IMR-90 (cell line): ENCODE measurements around the gene POGLUT2. TPM values are rescaled to one million over a fixed set of nuclear protein-coding genes. Genes with fewer than 3 reads are reported as not detected.

Experiments used
- ATAC-seq: fragments of 200-7000 bp; cut with Tn5 transposase; 2 replicates; pipeline ENCODE4 v1.9.1; 2020; ENCODE audit warnings: low read depth, mild to moderate bottlenecking, moderate library complexity
- BruUV-seq: library from RNA; stranded (reverse); fragments of 400-500 nt; replicated peaks from 2 replicates; lab custom pipeline; 2021; lab: Mats Ljungman, UMichigan
- CTCF ChIA-PET: fragments of 300-600 bp; formaldehyde crosslinking; extraction: SDS; loops from one replicate; lab custom pipeline; 2021; ENCODE audit warnings: antibody characterized with exemption; lab: Yijun Ruan, JAX
- POLR2A ChIA-PET: fragments of 300-600 bp; sonication (Branson Sonifier 250); formaldehyde crosslinking; loops from one replicate; lab custom pipeline; 2022; ENCODE audit warnings: antibody characterized with exemption; ENCODE audit not compliant: unreplicated experiment; lab: Charles Lee
- DNase-seq: peaks from one replicate; pipeline ENCODE4 v3.0.0; 2013
- H2AFZ ChIP-seq: replicated peaks from 2 replicates; pipeline ENCODE3; 2013; ENCODE audit warnings: low read length, mild to moderate bottlenecking; ENCODE audit not compliant: poor library complexity
- H2AK5ac ChIP-seq: 2 replicates; pipeline ENCODE4 v1.6.1; 2013; ENCODE audit warnings: low read depth, low read length, inconsistent platforms
- H2AK9ac ChIP-seq: replicated peaks from 2 replicates; pipeline ENCODE3; 2013; ENCODE audit warnings: mild to moderate bottlenecking, low read depth, low read length, moderate library complexity; ENCODE audit not compliant: poor library complexity
- H2BK120ac ChIP-seq: 2 replicates; pipeline ENCODE4 v1.6.1; 2013; ENCODE audit warnings: low read depth, low read length, inconsistent platforms
- H2BK15ac ChIP-seq: 3 replicates; pipeline ENCODE4 v1.6.1; 2013; ENCODE audit warnings: low read depth, low read length, inconsistent platforms
- H2BK20ac ChIP-seq: 2 replicates; pipeline ENCODE4 v1.6.1; 2013; ENCODE audit warnings: low read depth, mild to moderate bottlenecking, inconsistent platforms, low read length, moderate library complexity
- H2BK5ac ChIP-seq: 2 replicates; pipeline ENCODE4 v1.6.1; 2013; ENCODE audit warnings: mild to moderate bottlenecking, low read depth, low read length, inconsistent platforms; ENCODE audit not compliant: poor library complexity, severe bottlenecking
- H3K14ac ChIP-seq: replicated peaks from 2 replicates; pipeline ENCODE4 v1.6.1; 2013; ENCODE audit warnings: low read depth, low read length, inconsistent platforms
- H3K18ac ChIP-seq: 2 replicates; pipeline ENCODE4 v1.6.1; 2013; ENCODE audit warnings: low read depth, low read length, control low read depth
- H3K23ac ChIP-seq: 2 replicates; pipeline ENCODE4 v1.6.1; 2013; ENCODE audit warnings: low read depth, low read length, inconsistent platforms
- H3K27ac ChIP-seq: 2 replicates; pipeline ENCODE4 v1.5.1; 2013; ENCODE audit warnings: mild to moderate bottlenecking, control low read depth, low read length; ENCODE audit not compliant: insufficient read depth
- H3K27me3 ChIP-seq: 2 replicates; pipeline ENCODE4 v1.6.1; 2013; ENCODE audit warnings: low read length; ENCODE audit not compliant: control insufficient read depth, insufficient read depth
- H3K36me3 ChIP-seq: 2 replicates; pipeline ENCODE4 v1.6.1; 2013; ENCODE audit warnings: low read length, mixed read lengths; ENCODE audit not compliant: control insufficient read depth, insufficient read depth
- H3K4ac ChIP-seq: 2 replicates; pipeline ENCODE4 v1.6.1; 2013; ENCODE audit warnings: low read depth, low read length, inconsistent platforms
- H3K4me1 ChIP-seq: 2 replicates; pipeline ENCODE4 v1.6.1; 2013; ENCODE audit warnings: low read length, mixed read lengths; ENCODE audit not compliant: control insufficient read depth, insufficient read depth
- H3K4me2 ChIP-seq: 2 replicates; pipeline ENCODE4 v1.6.1; 2013; ENCODE audit warnings: low read depth, mild to moderate bottlenecking, control low read depth, low read length, moderate library complexity
- H3K4me3 ChIP-seq: 2 replicates; pipeline ENCODE4 v1.5.1; 2013; ENCODE audit warnings: low read depth, mild to moderate bottlenecking, control low read depth, low read length, moderate library complexity; ENCODE audit not compliant: insufficient read depth
- H3K56ac ChIP-seq: 2 replicates; pipeline ENCODE4 v1.6.1; 2013; ENCODE audit warnings: low read length, inconsistent platforms; ENCODE audit not compliant: insufficient read depth; ENCODE audit errors: extremely low read depth
- H3K79me1 ChIP-seq, 2 experiments: 2 replicates each; pipeline ENCODE4 v1.6.1; 2013; ENCODE audit warnings: low read length in 2 of 2, inconsistent platforms in 1 of 2, low read depth in 1 of 2
- H3K9ac ChIP-seq: 2 replicates; pipeline ENCODE4 v1.6.1; 2013; ENCODE audit warnings: low read depth, low read length, control low read depth
- H3K9me1 ChIP-seq: 2 replicates; pipeline ENCODE4 v1.6.1; 2013; ENCODE audit warnings: low read length, inconsistent platforms; ENCODE audit not compliant: insufficient read depth
- H3K9me3 ChIP-seq: 2 replicates; pipeline ENCODE4 v1.6.1; 2013; ENCODE audit warnings: low read length; ENCODE audit not compliant: control insufficient read depth, insufficient read depth
- H4K20me1 ChIP-seq: 2 replicates; pipeline ENCODE4 v1.6.1; 2013; ENCODE audit warnings: low read length, inconsistent platforms; ENCODE audit not compliant: insufficient read depth
- H4K5ac ChIP-seq: 2 replicates; pipeline ENCODE4 v1.6.1; 2013; ENCODE audit warnings: mild to moderate bottlenecking, low read depth, low read length, control low read depth
- H4K8ac ChIP-seq, 2 experiments: 2 replicates each; pipeline ENCODE4 v1.6.1; 2013; ENCODE audit warnings: low read depth in 2 of 2, low read length in 2 of 2, control low read depth in 1 of 2, inconsistent platforms in 1 of 2
- H4K91ac ChIP-seq: 2 replicates; pipeline ENCODE4 v1.6.1; 2013; ENCODE audit warnings: low read depth, low read length, inconsistent platforms; ENCODE audit not compliant: insufficient read depth
- BHLHE40 ChIP-seq: fragments of 150-350 bp; IDR thresholded peaks from 2 replicates; pipeline ENCODE4 v1.6.1; 2016; ENCODE audit warnings: mild to moderate bottlenecking, low read depth, low read length
- CEBPB ChIP-seq: IDR thresholded peaks from 2 replicates; pipeline ENCODE4 v1.6.1; 2012; ENCODE audit warnings: low read depth, low read length, improper control_type of control experiment
- CHD1 ChIP-seq: IDR thresholded peaks from 2 replicates; pipeline ENCODE4 v1.6.1; 2012; ENCODE audit warnings: low read depth, low read length, improper control_type of control experiment
- FOS ChIP-seq: fragments of 150-350 bp; IDR thresholded peaks from 2 replicates; pipeline ENCODE4 v1.6.1; 2016; ENCODE audit warnings: low read depth, low read length
- MAFK ChIP-seq: IDR thresholded peaks from 2 replicates; pipeline ENCODE4 v1.6.1; 2012; ENCODE audit warnings: low read depth, low read length, improper control_type of control experiment
- MAZ ChIP-seq: IDR thresholded peaks from 2 replicates; pipeline ENCODE4 v1.6.1; 2012; ENCODE audit warnings: low read depth, mild to moderate bottlenecking, low read length, improper control_type of control experiment, moderate library complexity, borderline replicate concordance
- MXI1 ChIP-seq: IDR thresholded peaks from 2 replicates; pipeline ENCODE4 v1.6.1; 2012; ENCODE audit warnings: low read depth, mild to moderate bottlenecking, low read length, moderate library complexity, borderline replicate concordance
- NFE2L2 ChIP-seq: fragments of 150-350 bp; IDR thresholded peaks from 2 replicates; pipeline ENCODE4 v1.6.1; 2016; ENCODE audit warnings: low read depth, mild to moderate bottlenecking, low read length
- POLR2A ChIP-seq: IDR thresholded peaks from 2 replicates; pipeline ENCODE4 v1.6.1; 2012; ENCODE audit warnings: mild to moderate bottlenecking, low read depth, low read length
- RAD21 ChIP-seq: IDR thresholded peaks from 2 replicates; pipeline ENCODE4 v1.6.1; 2012; ENCODE audit warnings: low read length, improper control_type of control experiment
- RCOR1 ChIP-seq: IDR thresholded peaks from 2 replicates; pipeline ENCODE4 v1.6.1; 2012; ENCODE audit warnings: mild to moderate bottlenecking, low read length, improper control_type of control experiment; ENCODE audit not compliant: insufficient replicate concordance
- RFX5 ChIP-seq: IDR thresholded peaks from 2 replicates; pipeline ENCODE4 v1.8.0; 2012; ENCODE audit warnings: low read depth, mild to moderate bottlenecking, low read length, moderate library complexity
- SMC3 ChIP-seq: fragments of 150-350 bp; IDR thresholded peaks from 2 replicates; pipeline ENCODE4 v1.6.1; 2016; ENCODE audit warnings: low read depth, mild to moderate bottlenecking, antibody characterized with exemption, low read length, moderate library complexity
- WGBS, 2 experiments: methylation state at CpG; one replicate each; pipeline versions ENCODE4 v1.1.5 to v1.1.7; 2013; ENCODE audit warnings: missing lambda C conversion rate in 2 of 2; ENCODE audit not compliant: insufficient read length in 1 of 2; ENCODE audit errors: extremely low coverage in 2 of 2; 5-methylcytosine and 5-hydroxymethylcytosine counted together
- dilution Hi-C: fragments of 300-500 bp; cut with HindIII; formaldehyde crosslinking; loops from one replicate; pipeline ENCODE4 v1.14.3; 2018; ENCODE audit warnings: low sequenced_read_pairs; ENCODE audit not compliant: unreplicated experiment
- in situ Hi-C: fragments of 300-500 bp; cut with MboI; formaldehyde crosslinking; loops from 3 replicates; pipeline ENCODE4 v1.14.3; 2019; ENCODE audit warnings: low sequenced_read_pairs, inconsistent platforms, mixed read lengths
- intact Hi-C: fragments of 100-400 bp; cut with micrococcal nuclease; formaldehyde crosslinking; loops from 2 replicates; pipeline ENCODE4 v1.10.0; 2022
- polyA plus RNA-seq, 3 experiments: library from polyadenylated mRNA; depleted of rRNA; stranded (reverse); fragments of >200 nt; gene quantifications; 2 replicates each; pipeline ENCODE4 v1.2.3, GENCODE V29; 2012; ENCODE audit warnings: low replicate concordance in 1 of 3
- total RNA-seq: library from RNA; depleted of rRNA; stranded (reverse); fragments of >200 nt; gene quantifications from 2 replicates; pipeline ENCODE4 v1.2.3, GENCODE V29; 2012
- TF ChIP-seq, protein P1 (sequence below): fragments of 150-350 bp; IDR thresholded peaks from 2 replicates; pipeline ENCODE4 v1.6.1; 2016; ENCODE audit warnings: low read depth, mild to moderate bottlenecking, low read length, moderate library complexity, borderline replicate concordance
- TF ChIP-seq, protein P2 (sequence below): fragments of 150-350 bp; IDR thresholded peaks from 2 replicates; pipeline ENCODE4 v1.6.1; 2017; ENCODE audit warnings: mild to moderate bottlenecking, antibody characterized with exemption, low read length, low read depth
- TF ChIP-seq, protein P3 (sequence below): conservative IDR thresholded peaks from 2 replicates; pipeline ENCODE4 v1.5.1; 2012; ENCODE audit warnings: mild to moderate bottlenecking, low read depth, low read length, improper control_type of control experiment

Gene POGLUT2
- total and polyA plus RNA-seq, 2 of the 4 experiments (the other 2 are of a cell fraction): 10.6 to 14.3 TPM

DNA sequence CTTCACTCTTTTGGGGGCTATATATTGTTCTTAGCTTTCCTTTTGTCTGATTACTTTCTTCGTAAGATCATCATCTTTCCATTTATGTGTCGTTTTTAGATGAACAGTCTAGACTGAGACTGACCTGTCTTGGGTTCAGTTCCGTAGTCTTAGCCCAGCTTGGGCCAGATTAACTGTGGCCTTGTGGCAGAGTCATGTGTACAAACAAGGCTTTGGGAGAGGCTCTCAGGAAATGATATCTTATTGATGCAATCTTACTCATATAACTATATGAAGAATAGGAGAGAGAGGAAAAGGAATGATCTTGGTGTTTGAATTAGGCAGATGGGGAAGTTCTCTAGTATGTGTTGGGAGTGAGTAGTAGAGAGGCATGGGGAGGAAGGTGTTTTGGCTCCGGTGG, 40.2 kb upstream of the POGLUT2 start:
- ChIA-PET POLR2A (interaction anchor here (0.8 kb wide), 1 partner anchor 247 kb away, joined by 5 read pairs; no protein-coding TSS in a partner anchor), CTCF (interaction anchor here (0.6 kb wide), 1 partner anchor 243 kb away, joined by 3 read pairs; no protein-coding TSS in a partner anchor)
- Histone ChIP-seq H3K56ac (no peak overlapping the region), H3K4ac (no peak overlapping the region), H2AK5ac (no peak overlapping the region), H2AFZ (no peak overlapping the region), H2AK9ac (no peak overlapping the region), H2BK20ac (no peak overlapping the region), H3K18ac (no peak overlapping the region), H3K9me3 (no peaks in the 10 kb centered on the region), H3K36me3 (peaks cover 15% of the 10 kb centered on the region), H2BK15ac (no peak overlapping the region), H3K79me1 (no peaks in the 10 kb centered on the region; a peak in 1 of 4 replicates), H3K14ac (no peak overlapping the region), H3K27ac (no peak overlapping the region), H3K4me3 (no peak overlapping the region), H3K23ac (no peak overlapping the region), H3K9me1 (no peaks in the 10 kb centered on the region), H4K8ac (no peak overlapping the region), H3K4me2 (no peak overlapping the region), H3K9ac (no peak overlapping the region), H4K20me1 (no peaks in the 10 kb centered on the region), H2BK5ac (no peak overlapping the region), H3K27me3 (no peaks in the 10 kb centered on the region), H2BK120ac (no peak overlapping the region), H4K5ac (no peak overlapping the region), H4K91ac (no peak overlapping the region), H3K4me1 (0 out of 2 replicates have a peak, but pooled peaks cover 2% of the 10 kb centered on the region)
- in situ Hi-C loops: no loop called here
- dilution Hi-C loops: no loop called here
- intact Hi-C loops: no loop called here
- no CpG with 5 or more reads among the region's 4 CpGs for WGBS, 2 experiments
- DNase-seq (no peak), ATAC-seq (0 out of 2 replicates have a peak, but pooled peaks have one; percentile 27)
- no TSS peak for BruUV-seq
- no peak for TF ChIP-seq CHD1
- TF ChIP-seq RFX5: no peak
- TF ChIP-seq NFE2L2: no peak
- TF ChIP-seq, protein P1, sequence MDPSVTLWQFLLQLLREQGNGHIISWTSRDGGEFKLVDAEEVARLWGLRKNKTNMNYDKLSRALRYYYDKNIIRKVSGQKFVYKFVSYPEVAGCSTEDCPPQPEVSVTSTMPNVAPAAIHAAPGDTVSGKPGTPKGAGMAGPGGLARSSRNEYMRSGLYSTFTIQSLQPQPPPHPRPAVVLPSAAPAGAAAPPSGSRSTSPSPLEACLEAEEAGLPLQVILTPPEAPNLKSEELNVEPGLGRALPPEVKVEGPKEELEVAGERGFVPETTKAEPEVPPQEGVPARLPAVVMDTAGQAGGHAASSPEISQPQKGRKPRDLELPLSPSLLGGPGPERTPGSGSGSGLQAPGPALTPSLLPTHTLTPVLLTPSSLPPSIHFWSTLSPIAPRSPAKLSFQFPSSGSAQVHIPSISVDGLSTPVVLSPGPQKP: no peak
- no peak for TF ChIP-seq RAD21
- no peak for TF ChIP-seq RCOR1
- no peak for TF ChIP-seq POLR2A
- TF ChIP-seq, protein P2, sequence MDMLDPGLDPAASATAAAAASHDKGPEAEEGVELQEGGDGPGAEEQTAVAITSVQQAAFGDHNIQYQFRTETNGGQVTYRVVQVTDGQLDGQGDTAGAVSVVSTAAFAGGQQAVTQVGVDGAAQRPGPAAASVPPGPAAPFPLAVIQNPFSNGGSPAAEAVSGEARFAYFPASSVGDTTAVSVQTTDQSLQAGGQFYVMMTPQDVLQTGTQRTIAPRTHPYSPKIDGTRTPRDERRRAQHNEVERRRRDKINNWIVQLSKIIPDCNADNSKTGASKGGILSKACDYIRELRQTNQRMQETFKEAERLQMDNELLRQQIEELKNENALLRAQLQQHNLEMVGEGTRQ: no peak
- TF ChIP-seq MAFK: no peak
- TF ChIP-seq, protein P3, sequence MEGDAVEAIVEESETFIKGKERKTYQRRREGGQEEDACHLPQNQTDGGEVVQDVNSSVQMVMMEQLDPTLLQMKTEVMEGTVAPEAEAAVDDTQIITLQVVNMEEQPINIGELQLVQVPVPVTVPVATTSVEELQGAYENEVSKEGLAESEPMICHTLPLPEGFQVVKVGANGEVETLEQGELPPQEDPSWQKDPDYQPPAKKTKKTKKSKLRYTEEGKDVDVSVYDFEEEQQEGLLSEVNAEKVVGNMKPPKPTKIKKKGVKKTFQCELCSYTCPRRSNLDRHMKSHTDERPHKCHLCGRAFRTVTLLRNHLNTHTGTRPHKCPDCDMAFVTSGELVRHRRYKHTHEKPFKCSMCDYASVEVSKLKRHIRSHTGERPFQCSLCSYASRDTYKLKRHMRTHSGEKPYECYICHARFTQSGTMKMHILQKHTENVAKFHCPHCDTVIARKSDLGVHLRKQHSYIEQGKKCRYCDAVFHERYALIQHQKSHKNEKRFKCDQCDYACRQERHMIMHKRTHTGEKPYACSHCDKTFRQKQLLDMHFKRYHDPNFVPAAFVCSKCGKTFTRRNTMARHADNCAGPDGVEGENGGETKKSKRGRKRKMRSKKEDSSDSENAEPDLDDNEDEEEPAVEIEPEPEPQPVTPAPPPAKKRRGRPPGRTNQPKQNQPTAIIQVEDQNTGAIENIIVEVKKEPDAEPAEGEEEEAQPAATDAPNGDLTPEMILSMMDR: no peak
- TF ChIP-seq CEBPB: no peak
- TF ChIP-seq SMC3: no peak
- TF ChIP-seq MXI1: no peak
- no peak for TF ChIP-seq MAZ
- TF ChIP-seq BHLHE40: no peak
- no peak for TF ChIP-seq FOS
